ENCODE measurements around the gene INTS6L. TPM values are rescaled to one million over a fixed set of nuclear protein-coding genes. Genes with fewer than 3 reads are reported as not detected.

INTS6L gene, protein sequence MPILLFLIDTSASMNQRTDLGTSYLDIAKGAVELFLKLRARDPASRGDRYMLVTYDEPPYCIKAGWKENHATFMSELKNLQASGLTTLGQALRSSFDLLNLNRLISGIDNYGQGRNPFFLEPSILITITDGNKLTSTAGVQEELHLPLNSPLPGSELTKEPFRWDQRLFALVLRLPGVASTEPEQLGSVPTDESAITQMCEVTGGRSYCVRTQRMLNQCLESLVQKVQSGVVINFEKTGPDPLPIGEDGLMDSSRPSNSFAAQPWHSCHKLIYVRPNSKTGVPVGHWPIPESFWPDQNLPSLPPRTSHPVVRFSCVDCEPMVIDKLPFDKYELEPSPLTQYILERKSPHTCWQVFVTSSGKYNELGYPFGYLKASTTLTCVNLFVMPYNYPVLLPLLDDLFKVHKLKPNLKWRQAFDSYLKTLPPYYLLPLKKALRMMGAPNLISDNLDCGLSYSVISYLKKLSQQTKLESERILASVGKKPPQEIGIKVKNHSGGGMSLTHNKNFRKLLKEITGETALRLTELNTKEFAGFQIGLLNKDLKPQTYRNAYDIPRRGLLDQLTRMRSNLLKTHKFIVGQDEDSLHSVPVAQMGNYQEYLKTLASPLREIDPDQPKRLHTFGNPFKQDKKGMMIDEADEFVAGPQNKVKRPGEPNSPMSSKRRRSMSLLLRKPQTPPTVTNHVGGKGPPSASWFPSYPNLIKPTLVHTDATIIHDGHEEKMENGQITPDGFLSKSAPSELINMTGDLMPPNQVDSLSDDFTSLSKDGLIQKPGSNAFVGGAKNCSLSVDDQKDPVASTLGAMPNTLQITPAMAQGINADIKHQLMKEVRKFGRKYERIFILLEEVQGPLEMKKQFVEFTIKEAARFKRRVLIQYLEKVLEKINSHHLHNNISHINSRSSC
- total RNA-seq = 10 to 100 TPM; 26.7 to 30.5 TPM
- 38.9 TPM for polyA plus RNA-seq (2013, experiment 1 of 2)
- polyA plus RNA-seq (2013, experiment 2 of 2) = 42.5 TPM
- 35.6 to 144 (median 103) reads per million in 172 experiments for total RNA-seq

DNA sequence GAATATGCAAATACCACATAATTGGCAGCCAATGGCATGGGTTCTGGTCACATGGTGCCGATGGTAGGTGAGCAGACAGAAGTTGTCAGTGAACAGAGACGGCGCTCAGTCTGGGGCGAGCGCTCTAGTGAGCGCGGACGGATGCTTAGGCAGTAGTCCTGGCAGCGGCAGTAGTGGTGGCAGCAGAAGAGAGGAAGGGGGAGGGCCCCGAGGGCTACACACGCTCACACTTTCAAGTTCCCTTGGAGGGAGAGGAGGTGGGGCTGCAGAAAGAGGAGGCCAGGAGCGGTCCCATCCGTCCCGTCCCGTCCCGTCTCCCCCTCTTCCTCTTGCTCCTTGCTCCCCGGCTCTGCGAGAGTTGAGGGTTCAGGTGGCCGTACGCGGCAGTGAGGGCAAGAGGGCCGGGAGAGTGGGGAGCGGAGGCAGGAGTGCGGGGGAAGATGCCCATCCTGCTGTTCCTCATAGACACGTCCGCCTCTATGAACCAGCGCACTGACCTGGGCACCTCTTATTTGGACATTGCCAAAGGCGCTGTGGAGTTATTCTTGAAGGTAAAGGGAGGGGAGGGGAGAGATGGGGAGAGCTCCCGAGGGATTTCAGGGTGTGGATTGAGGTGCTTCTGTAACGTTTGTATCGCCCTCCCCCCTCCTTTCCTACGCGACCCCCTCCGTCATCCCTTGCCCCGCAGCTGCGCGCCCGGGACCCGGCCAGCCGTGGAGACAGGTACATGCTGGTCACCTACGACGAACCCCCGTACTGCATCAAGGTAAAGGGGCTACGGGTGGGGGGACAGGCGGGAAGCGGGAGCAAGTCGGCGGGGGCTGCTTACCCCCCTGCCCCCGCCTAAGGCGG, at the start of gene INTS6L:
INTS6L (plus strand) TSS at position 108 of the 852 bp plus-strand sequence; CDS start at position 441, 333 bp downstream.
- Mint-ChIP-seq H3K4me1 (ENCODE audit: low read depth) (peaks cover 43% of the 10 kb centered on the region), H3K27me3 (no peaks in the 10 kb centered on the region), H3K27ac (peak within 1 kb of the TSS; percentile 95), H3K4me3 (peak within 1 kb of the TSS; percentile 98), H3K9me3 (no peaks in the 10 kb centered on the region), H3K36me3 (ENCODE audit: low read depth) (peaks cover 15% of the 10 kb centered on the region)
- no peaks in the 10 kb centered on the region for H3K27me3 ChIP-seq (ENCODE audit: control insufficient read depth in 1 of 2, insufficient read depth in 2 of 2, low read length in 2 of 2)
- H3K36me3 ChIP-seq (ENCODE audit: insufficient read depth, low read length) = no peaks in the 10 kb centered on the region
- H3K27ac ChIP-seq (ENCODE audit: low read depth in 1 of 2, low read length in 2 of 2) = peak within 1 kb of the TSS; percentile 78 to 85
- TF ChIP-seq, protein P1, sequence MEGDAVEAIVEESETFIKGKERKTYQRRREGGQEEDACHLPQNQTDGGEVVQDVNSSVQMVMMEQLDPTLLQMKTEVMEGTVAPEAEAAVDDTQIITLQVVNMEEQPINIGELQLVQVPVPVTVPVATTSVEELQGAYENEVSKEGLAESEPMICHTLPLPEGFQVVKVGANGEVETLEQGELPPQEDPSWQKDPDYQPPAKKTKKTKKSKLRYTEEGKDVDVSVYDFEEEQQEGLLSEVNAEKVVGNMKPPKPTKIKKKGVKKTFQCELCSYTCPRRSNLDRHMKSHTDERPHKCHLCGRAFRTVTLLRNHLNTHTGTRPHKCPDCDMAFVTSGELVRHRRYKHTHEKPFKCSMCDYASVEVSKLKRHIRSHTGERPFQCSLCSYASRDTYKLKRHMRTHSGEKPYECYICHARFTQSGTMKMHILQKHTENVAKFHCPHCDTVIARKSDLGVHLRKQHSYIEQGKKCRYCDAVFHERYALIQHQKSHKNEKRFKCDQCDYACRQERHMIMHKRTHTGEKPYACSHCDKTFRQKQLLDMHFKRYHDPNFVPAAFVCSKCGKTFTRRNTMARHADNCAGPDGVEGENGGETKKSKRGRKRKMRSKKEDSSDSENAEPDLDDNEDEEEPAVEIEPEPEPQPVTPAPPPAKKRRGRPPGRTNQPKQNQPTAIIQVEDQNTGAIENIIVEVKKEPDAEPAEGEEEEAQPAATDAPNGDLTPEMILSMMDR (IDR thresholded peaks at IDR 0.05) = no peak
- no peaks in the 10 kb centered on the region for H3K9me3 ChIP-seq (ENCODE audit: control insufficient read depth in 1 of 2, insufficient read depth in 1 of 2, low read length in 2 of 2)
- intact Hi-C loops (cut with DNase I, micrococcal nuclease) = loop anchor here (2.0 to 10.0 kb wide), 4 partner anchors 16 to 974 kb away; partner anchors contain the start of genes HTATSF1 (in 1 of the 2) and MMGT1 (in 1 of the 2)
- ATAC-seq (ENCODE audit: poor library complexity) (peak; percentile 75), DNase-seq (peak; percentile 74 to 95 (median 83))
- ChIA-PET POLR2A (interaction anchor here (0.7 to 5.1 kb wide), 11 partner anchors 11 to 1360 kb away, joined by 3 to 39 read pairs (median 4); partner anchors contain the start of genes RBMX and RTL8A), CTCF (no interaction called here)
- H3K4me1 ChIP-seq (ENCODE audit: insufficient read depth, low read length) = peaks cover 12% of the 10 kb centered on the region
- H3K4me3 ChIP-seq (ENCODE audit: low read length) = peak within 1 kb of the TSS; percentile 89

DNA sequence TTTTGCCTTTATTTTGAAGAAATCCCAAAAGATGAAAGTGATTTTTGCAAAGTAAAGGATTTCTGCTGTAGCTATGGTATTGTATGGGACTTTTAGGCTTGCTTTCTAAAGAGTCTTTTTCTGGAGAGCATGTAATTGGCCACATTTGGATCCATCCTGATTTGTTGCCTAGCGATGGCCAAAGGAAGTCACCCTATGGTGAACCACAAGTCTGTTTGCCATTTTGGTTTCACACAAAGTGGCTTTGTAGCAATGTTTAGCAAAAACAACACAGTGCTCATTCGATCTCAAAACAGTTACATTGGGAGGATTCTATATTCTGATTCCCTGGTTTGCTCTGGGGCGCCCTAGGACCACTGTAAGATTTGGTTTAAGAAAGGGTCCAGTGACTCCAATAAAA, 44.1 kb upstream of the INTS6L start:
- Mint-ChIP-seq H3K4me3 (no peak overlapping the region), H3K27me3 (no peaks in the 10 kb centered on the region), H3K27ac (no peak overlapping the region), H3K9me3 (no peaks in the 10 kb centered on the region), H3K4me1 (ENCODE audit: low read depth) (peaks cover 4% of the 10 kb centered on the region), H3K36me3 (ENCODE audit: low read depth) (no peaks in the 10 kb centered on the region)
- Histone ChIP-seq H3K27me3 (ENCODE audit: control insufficient read depth in 1 of 2, insufficient read depth in 2 of 2, low read length in 2 of 2) (no peaks in the 10 kb centered on the region), H3K9me3 (ENCODE audit: control insufficient read depth in 1 of 2, insufficient read depth in 1 of 2, low read length in 2 of 2) (no peaks in the 10 kb centered on the region), H3K36me3 (ENCODE audit: insufficient read depth, low read length) (no peaks in the 10 kb centered on the region), H3K4me1 (ENCODE audit: insufficient read depth, low read length) (no peaks in the 10 kb centered on the region), H3K27ac (ENCODE audit: low read depth in 1 of 2, low read length in 2 of 2) (no peak overlapping the region), H3K4me3 (ENCODE audit: low read length) (no peak overlapping the region)
- POLR2A ChIA-PET = no interaction called here
- ATAC-seq (ENCODE audit: poor library complexity) (no peak), DNase-seq (no peak)
- CTCF ChIA-PET = no interaction called here
- TF ChIP-seq, protein P1 (IDR thresholded peaks at IDR 0.05) = no peak
- intact Hi-C loops (cut with DNase I, micrococcal nuclease) = loop anchor here (2.0 to 10.0 kb wide), 2 partner anchors 512 kb away; no protein-coding TSS in a partner anchor
